ENCODE results near the gene ZNF446.

ZNF446 gene

DNA sequence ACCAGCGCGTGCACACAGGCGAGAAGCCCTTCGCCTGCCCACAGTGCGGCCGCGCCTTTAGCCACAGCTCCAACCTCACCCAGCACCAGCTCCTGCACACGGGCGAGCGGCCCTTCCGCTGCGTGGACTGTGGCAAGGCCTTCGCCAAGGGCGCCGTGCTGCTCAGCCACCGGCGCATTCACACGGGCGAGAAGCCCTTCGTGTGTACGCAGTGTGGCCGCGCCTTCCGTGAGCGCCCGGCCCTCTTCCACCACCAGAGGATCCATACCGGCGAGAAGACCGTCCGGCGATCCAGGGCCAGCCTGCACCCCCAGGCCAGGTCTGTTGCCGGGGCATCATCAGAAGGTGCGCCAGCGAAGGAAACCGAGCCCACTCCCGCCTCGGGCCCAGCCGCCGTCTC is 4.4 kb upstream of the ZNF446 start:
- Histone ChIP-seq H3K4me1 (peaks cover 13% of the 10 kb centered on the region), H3K4me3 (ENCODE audit: low read depth, low read length) (no peak overlapping the region), H3K4me2 (ENCODE audit: low read length) (no peak overlapping the region), H3K36me3 (ENCODE audit: control insufficient read depth, insufficient read depth, low read length) (no peaks in the 10 kb centered on the region), H3K9me3 (ENCODE audit: control insufficient read depth, low read length) (no peaks in the 10 kb centered on the region), H2AFZ (no peak overlapping the region), H3K27me3 (ENCODE audit: control insufficient read depth, insufficient read depth, low read length) (no peaks in the 10 kb centered on the region), H3K27ac (no peak overlapping the region), H3K9ac (no peak overlapping the region), H3K79me2 (peaks cover 13% of the 10 kb centered on the region)
- TF ChIP-seq, protein P1, sequence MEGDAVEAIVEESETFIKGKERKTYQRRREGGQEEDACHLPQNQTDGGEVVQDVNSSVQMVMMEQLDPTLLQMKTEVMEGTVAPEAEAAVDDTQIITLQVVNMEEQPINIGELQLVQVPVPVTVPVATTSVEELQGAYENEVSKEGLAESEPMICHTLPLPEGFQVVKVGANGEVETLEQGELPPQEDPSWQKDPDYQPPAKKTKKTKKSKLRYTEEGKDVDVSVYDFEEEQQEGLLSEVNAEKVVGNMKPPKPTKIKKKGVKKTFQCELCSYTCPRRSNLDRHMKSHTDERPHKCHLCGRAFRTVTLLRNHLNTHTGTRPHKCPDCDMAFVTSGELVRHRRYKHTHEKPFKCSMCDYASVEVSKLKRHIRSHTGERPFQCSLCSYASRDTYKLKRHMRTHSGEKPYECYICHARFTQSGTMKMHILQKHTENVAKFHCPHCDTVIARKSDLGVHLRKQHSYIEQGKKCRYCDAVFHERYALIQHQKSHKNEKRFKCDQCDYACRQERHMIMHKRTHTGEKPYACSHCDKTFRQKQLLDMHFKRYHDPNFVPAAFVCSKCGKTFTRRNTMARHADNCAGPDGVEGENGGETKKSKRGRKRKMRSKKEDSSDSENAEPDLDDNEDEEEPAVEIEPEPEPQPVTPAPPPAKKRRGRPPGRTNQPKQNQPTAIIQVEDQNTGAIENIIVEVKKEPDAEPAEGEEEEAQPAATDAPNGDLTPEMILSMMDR (IDR thresholded peaks at IDR 0.05), result no peak

DNA sequence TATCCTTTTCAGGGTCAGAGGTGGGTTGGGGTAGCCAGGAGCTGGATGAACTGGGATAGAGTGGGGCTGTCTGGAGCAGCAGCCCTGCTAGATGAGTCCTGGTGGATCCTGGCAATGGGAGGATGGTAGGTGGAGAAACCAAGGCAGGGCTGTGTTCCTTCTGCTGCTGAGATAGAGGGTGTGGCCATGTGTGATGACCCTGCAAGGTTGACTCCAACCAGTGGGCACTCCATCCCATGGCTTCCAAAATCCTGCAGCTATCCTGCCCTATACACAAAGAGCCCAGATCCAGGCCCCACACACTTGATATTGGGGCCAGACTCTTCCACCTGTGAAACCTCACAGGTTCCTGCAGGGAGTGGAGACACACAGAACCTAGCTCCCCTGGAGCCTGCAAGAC is 2.4 kb upstream of the ZNF446 start:
- no peaks in the 10 kb centered on the region for H3K36me3 ChIP-seq (ENCODE audit: control insufficient read depth, insufficient read depth, low read length)
- H2AFZ ChIP-seq, result no peak overlapping the region
- H3K79me2 ChIP-seq, result peaks cover 3% of the 10 kb centered on the region
- H3K9ac ChIP-seq, result no peak overlapping the region
- no peak overlapping the region for H3K4me2 ChIP-seq (ENCODE audit: low read length)
- no peak overlapping the region for H3K27ac ChIP-seq
- no peak overlapping the region for H3K4me3 ChIP-seq (ENCODE audit: low read depth, low read length)
- H3K4me1 ChIP-seq, result peaks cover 16% of the 10 kb centered on the region
- no peaks in the 10 kb centered on the region for H3K27me3 ChIP-seq (ENCODE audit: control insufficient read depth, insufficient read depth, low read length)
- TF ChIP-seq, protein P1 (IDR thresholded peaks at IDR 0.05), result no peak
- H3K9me3 ChIP-seq (ENCODE audit: control insufficient read depth, low read length), result no peaks in the 10 kb centered on the region

- H3K4me3 ChIP-seq (ENCODE audit: low read depth, low read length), result no peak overlapping the region
- no peaks in the 10 kb centered on the region for H3K36me3 ChIP-seq (ENCODE audit: control insufficient read depth, insufficient read depth, low read length)
Measured at GRCh38 chr19:58474291-58474996, 1.7 kb upstream of the ZNF446 start.

GRCh38 chr19:58474997-58475713 is 997 bp upstream of the ZNF446 start:
- peak overlapping the region; percentile 89 for H2AFZ ChIP-seq
- peak overlapping the region; percentile 95 for H3K4me3 ChIP-seq (ENCODE audit: low read depth, low read length)
- no peaks in the 10 kb centered on the region for H3K9me3 ChIP-seq (ENCODE audit: control insufficient read depth, low read length)
- peaks cover 16% of the 10 kb centered on the region for H3K4me1 ChIP-seq
- H3K36me3 ChIP-seq (ENCODE audit: control insufficient read depth, insufficient read depth, low read length), result no peaks in the 10 kb centered on the region
- H3K4me2 ChIP-seq (ENCODE audit: low read length), result peak overlapping the region; percentile 89
- TF ChIP-seq, protein P1 (IDR thresholded peaks at IDR 0.05), result no peak
- H3K79me2 ChIP-seq, result no peaks in the 10 kb centered on the region
- H3K27ac ChIP-seq, result peak overlapping the region; percentile 91
- no peak overlapping the region for H3K9ac ChIP-seq
- H3K27me3 ChIP-seq (ENCODE audit: control insufficient read depth, insufficient read depth, low read length), result no peaks in the 10 kb centered on the region

More at GRCh38 chr19:58474291-58474996, 1.7 kb upstream of the ZNF446 start:
- Histone ChIP-seq H3K4me2 (ENCODE audit: low read length) (no peak overlapping the region), H3K9ac (no peak overlapping the region), H3K4me1 (peaks cover 16% of the 10 kb centered on the region), H3K27ac (peak overlapping the region; percentile 91), H3K79me2 (no peaks in the 10 kb centered on the region), H2AFZ (no peak overlapping the region), H3K27me3 (ENCODE audit: control insufficient read depth, insufficient read depth, low read length) (no peaks in the 10 kb centered on the region), H3K9me3 (ENCODE audit: control insufficient read depth, low read length) (no peaks in the 10 kb centered on the region)
- TF ChIP-seq, protein P1 (IDR thresholded peaks at IDR 0.05), result no peak

Data from parathyroid adenoma (tissue), 2 donors.